ENCODE data around the gene GPATCH2L.

The GPATCH2L gene

GRCh38 chr14:76112889-76113624 lies 38.7 kb upstream of the GPATCH2L start:
- Histone ChIP-seq H3K79me2 (ENCODE audit: insufficient read depth, low read depth) (no peaks in the 10 kb centered on the region), H3K9ac (no peak overlapping the region), H3K27ac (no peak overlapping the region)

GRCh38 chr14:76113691-76114090 lies 38.0 kb upstream of the GPATCH2L start:
- no peaks in the 10 kb centered on the region for H4K20me1 ChIP-seq (ENCODE audit: insufficient read depth)
- no peak overlapping the region for H3K4me3 ChIP-seq (IDR thresholded peaks at IDR 0.05; ENCODE audit: insufficient read depth, low read depth, low read length)
- no peaks in the 10 kb centered on the region for H3K36me3 ChIP-seq (ENCODE audit: insufficient read depth)
- no peak overlapping the region for H2AFZ ChIP-seq (ENCODE audit: low read depth)
- H3K9ac ChIP-seq = no peak overlapping the region
- H3K27ac ChIP-seq = no peak overlapping the region
- no peaks in the 10 kb centered on the region for H3K79me2 ChIP-seq (ENCODE audit: insufficient read depth, low read depth)
- H3K4me1 ChIP-seq (ENCODE audit: low read depth, poor library complexity, severe bottlenecking) = no peaks in the 10 kb centered on the region
- no peak for TF ChIP-seq CTCF (conservative IDR thresholded peaks at IDR 0.05; ENCODE audit: low read depth, low read length)
- H3K4me2 ChIP-seq = no peak overlapping the region
- no peaks in the 10 kb centered on the region for H3K27me3 ChIP-seq (ENCODE audit: insufficient read depth, low read depth)

More at GRCh38 chr14:76112889-76113624, 38.7 kb upstream of the GPATCH2L start:
- Histone ChIP-seq H3K4me2 (no peak overlapping the region), H4K20me1 (ENCODE audit: insufficient read depth) (no peaks in the 10 kb centered on the region), H3K36me3 (ENCODE audit: insufficient read depth) (no peaks in the 10 kb centered on the region), H3K4me3 (IDR thresholded peaks at IDR 0.05; ENCODE audit: insufficient read depth, low read depth, low read length) (no peak overlapping the region), H2AFZ (ENCODE audit: low read depth) (no peak overlapping the region), H3K4me1 (ENCODE audit: low read depth, poor library complexity, severe bottlenecking) (no peaks in the 10 kb centered on the region), H3K27me3 (ENCODE audit: insufficient read depth, low read depth) (no peaks in the 10 kb centered on the region)
- TF ChIP-seq CTCF (conservative IDR thresholded peaks at IDR 0.05; ENCODE audit: low read depth, low read length) = no peak

GRCh38 chr14:76115010-76115422 lies 36.7 kb upstream of the GPATCH2L start:
- Histone ChIP-seq H3K9ac (no peak overlapping the region), H4K20me1 (ENCODE audit: insufficient read depth) (no peaks in the 10 kb centered on the region), H2AFZ (ENCODE audit: low read depth) (no peak overlapping the region), H3K79me2 (ENCODE audit: insufficient read depth, low read depth) (no peaks in the 10 kb centered on the region), H3K4me3 (IDR thresholded peaks at IDR 0.05; ENCODE audit: insufficient read depth, low read depth, low read length) (no peak overlapping the region), H3K27me3 (ENCODE audit: insufficient read depth, low read depth) (no peaks in the 10 kb centered on the region), H3K4me1 (ENCODE audit: low read depth, poor library complexity, severe bottlenecking) (no peaks in the 10 kb centered on the region), H3K27ac (no peak overlapping the region), H3K36me3 (ENCODE audit: insufficient read depth) (no peaks in the 10 kb centered on the region), H3K4me2 (no peak overlapping the region)
- no peak for TF ChIP-seq CTCF (conservative IDR thresholded peaks at IDR 0.05; ENCODE audit: low read depth, low read length)

- Histone ChIP-seq H3K4me3 (IDR thresholded peaks at IDR 0.05; ENCODE audit: insufficient read depth, low read depth, low read length) (no peak overlapping the region), H3K36me3 (ENCODE audit: insufficient read depth) (no peaks in the 10 kb centered on the region), H3K79me2 (ENCODE audit: insufficient read depth, low read depth) (no peaks in the 10 kb centered on the region), H3K4me2 (no peak overlapping the region), H3K4me1 (ENCODE audit: low read depth, poor library complexity, severe bottlenecking) (no peaks in the 10 kb centered on the region), H4K20me1 (ENCODE audit: insufficient read depth) (no peaks in the 10 kb centered on the region), H3K27me3 (ENCODE audit: insufficient read depth, low read depth) (no peaks in the 10 kb centered on the region), H3K9ac (no peak overlapping the region), H2AFZ (ENCODE audit: low read depth) (no peak overlapping the region), H3K27ac (no peak overlapping the region)
- no peak for TF ChIP-seq CTCF (conservative IDR thresholded peaks at IDR 0.05; ENCODE audit: low read depth, low read length)
These were observed 33.8 kb upstream of the GPATCH2L start for GRCh38 chr14:76117789-76118484.
